ENCODE measurements around the gene RHBDF1. TPM values are rescaled to one million over a fixed set of nuclear protein-coding genes. Genes with fewer than 3 reads are reported as not detected.

RHBDF1 gene
- total and polyA plus RNA-seq, 4 donors: 26.6 to 51.2 (median 29.9) TPM

DNA sequence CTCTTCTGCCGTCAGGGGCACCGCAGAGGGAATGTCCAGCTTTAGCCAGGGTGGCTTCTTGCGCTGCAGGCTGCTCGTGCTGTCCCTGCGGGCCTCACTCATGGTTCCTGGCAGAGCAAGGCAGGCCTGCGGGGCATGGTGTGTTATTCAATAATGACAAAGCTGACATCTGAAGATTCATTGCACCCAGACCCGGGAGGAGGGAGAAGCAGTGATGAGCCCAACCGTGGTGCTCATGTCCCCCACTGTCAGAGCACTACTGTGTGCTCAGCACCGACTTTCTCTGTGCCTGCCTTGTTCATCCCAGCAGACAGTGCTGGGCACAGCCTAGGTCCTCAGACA lies 7.5 kb downstream of the RHBDF1 start:
- Histone ChIP-seq H3K27ac (ENCODE audit: low read depth in 1 of 2, low read length in 1 of 2) (no peak overlapping the region), H3K4me3 (no peak overlapping the region), H3K27me3 (ENCODE audit: control insufficient read depth in 3 of 3, insufficient read depth in 3 of 3, low read length in 2 of 3) (no peaks in the 10 kb centered on the region), H3K4me1 (ENCODE audit: control insufficient read depth in 5 of 5, insufficient read depth in 5 of 5, low read length in 5 of 5) (peaks cover 0 to 21% (median 11%) of the 10 kb centered on the region in 5 donors), H3K9ac (ENCODE audit: insufficient read depth in 1 of 2, low read length in 2 of 2) (no peak overlapping the region), H3K36me3 (ENCODE audit: control insufficient read depth in 4 of 4, insufficient read depth in 4 of 4, low read length in 4 of 4) (peaks cover 0 to 46% (median 18%) of the 10 kb centered on the region in 4 donors), H3K9me3 (ENCODE audit: control insufficient read depth in 4 of 4, insufficient read depth in 3 of 4, low read length in 3 of 4) (no peaks in the 10 kb centered on the region)
- ATAC-seq (ENCODE audit: insufficient read depth, low FRiP score): no peak
- no peak for DNase-seq
- TF ChIP-seq, protein P1, sequence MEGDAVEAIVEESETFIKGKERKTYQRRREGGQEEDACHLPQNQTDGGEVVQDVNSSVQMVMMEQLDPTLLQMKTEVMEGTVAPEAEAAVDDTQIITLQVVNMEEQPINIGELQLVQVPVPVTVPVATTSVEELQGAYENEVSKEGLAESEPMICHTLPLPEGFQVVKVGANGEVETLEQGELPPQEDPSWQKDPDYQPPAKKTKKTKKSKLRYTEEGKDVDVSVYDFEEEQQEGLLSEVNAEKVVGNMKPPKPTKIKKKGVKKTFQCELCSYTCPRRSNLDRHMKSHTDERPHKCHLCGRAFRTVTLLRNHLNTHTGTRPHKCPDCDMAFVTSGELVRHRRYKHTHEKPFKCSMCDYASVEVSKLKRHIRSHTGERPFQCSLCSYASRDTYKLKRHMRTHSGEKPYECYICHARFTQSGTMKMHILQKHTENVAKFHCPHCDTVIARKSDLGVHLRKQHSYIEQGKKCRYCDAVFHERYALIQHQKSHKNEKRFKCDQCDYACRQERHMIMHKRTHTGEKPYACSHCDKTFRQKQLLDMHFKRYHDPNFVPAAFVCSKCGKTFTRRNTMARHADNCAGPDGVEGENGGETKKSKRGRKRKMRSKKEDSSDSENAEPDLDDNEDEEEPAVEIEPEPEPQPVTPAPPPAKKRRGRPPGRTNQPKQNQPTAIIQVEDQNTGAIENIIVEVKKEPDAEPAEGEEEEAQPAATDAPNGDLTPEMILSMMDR (IDR thresholded peaks at IDR 0.05; ENCODE audit: control extremely low read depth, extremely low read depth): no peak
- WGBS, 2 donors: 85 to 93% methylated on average over 9 of the region's 9 CpGs

DNA sequence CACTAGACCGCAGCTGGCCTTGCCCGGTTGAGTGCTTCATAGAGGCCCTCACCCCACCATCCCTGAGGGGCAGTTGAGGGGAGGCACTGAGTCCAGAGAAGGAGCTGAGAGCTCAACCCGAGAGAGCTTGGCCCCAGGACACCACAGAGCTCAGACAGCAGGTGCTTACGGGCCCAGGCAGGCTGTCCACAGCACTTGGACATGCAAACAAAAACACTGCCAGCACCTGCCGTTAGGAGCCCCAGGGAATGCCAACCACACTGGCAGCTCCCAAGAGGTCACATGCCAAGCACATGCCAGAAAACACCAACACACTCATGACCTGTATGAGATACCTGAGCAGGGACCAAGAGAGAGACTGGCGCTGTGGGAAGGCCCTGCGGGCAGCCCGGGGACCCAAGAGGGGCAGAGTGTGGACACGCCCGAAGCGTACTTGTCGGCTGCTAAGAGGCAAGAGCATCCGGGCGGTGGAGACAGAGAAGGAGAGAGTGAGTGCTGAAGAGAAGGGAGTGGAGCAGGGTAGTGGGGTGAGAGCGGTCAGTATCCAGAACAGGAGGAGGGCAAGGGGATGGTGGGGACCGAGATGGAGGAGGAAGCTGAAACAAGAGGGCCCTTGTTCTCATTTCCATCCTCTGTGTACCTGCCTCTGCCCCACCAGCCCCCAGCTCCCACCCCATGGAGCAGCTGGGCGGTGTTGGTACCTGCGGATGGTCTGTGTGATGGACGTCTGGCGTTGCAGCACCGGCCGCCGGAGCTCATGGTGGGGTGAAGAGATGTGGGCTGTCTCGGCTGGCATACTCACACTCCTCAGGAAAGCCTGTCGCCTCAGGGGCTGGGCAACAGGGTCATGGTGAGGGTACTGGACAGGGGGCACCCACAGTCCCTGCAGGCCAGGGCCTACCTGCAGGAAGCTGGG lies 8.2 kb downstream of the RHBDF1 start:
- no peaks in the 10 kb centered on the region for H3K27me3 ChIP-seq (ENCODE audit: control insufficient read depth in 3 of 3, insufficient read depth in 3 of 3, low read length in 2 of 3)
- no peak overlapping the region for H3K9ac ChIP-seq (ENCODE audit: insufficient read depth in 1 of 2, low read length in 2 of 2)
- no peak overlapping the region for H3K27ac ChIP-seq (ENCODE audit: low read depth in 1 of 2, low read length in 1 of 2)
- no peak for ATAC-seq (ENCODE audit: insufficient read depth, low FRiP score)
- peaks cover 0 to 21% (median 11%) of the 10 kb centered on the region in 5 donors for H3K4me1 ChIP-seq (ENCODE audit: control insufficient read depth in 5 of 5, insufficient read depth in 5 of 5, low read length in 5 of 5)
- DNase-seq: no peak
- no peak overlapping the region for H3K4me3 ChIP-seq
- no peaks in the 10 kb centered on the region for H3K9me3 ChIP-seq (ENCODE audit: control insufficient read depth in 4 of 4, insufficient read depth in 3 of 4, low read length in 3 of 4)
- TF ChIP-seq, protein P1 (IDR thresholded peaks at IDR 0.05; ENCODE audit: control extremely low read depth, extremely low read depth): no peak
- peaks cover 0 to 53% (median 21%) of the 10 kb centered on the region in 4 donors for H3K36me3 ChIP-seq (ENCODE audit: control insufficient read depth in 4 of 4, insufficient read depth in 4 of 4, low read length in 4 of 4)
- WGBS, 2 donors: 92% methylated on average over 25 of the region's 25 CpGs

DNA sequence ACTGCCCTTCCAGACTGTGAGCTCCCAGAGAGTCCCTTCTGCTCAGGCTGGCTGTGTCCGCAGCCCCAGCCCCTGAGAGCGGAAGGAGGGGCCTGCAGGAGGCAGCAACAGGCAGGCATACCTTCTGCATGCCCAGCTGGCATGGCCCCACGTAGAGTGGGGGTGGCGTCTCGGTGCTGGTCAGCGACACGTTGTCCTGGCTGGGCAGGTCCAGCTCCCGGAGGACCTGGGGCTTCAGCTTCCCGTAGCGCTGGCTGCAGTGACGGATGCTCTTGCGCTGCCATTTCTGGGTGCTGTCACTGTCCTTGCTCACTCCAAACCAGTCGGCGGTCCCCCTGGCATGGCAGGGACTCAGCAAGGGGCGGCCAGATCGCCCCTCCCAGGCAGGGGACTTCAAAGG lies 9.0 kb downstream of the RHBDF1 start:
- no peak for DNase-seq
- H3K4me1 ChIP-seq (ENCODE audit: control insufficient read depth in 5 of 5, insufficient read depth in 5 of 5, low read length in 5 of 5): peaks cover 0 to 20% (median 8%) of the 10 kb centered on the region in 5 donors

More for the DNA sequence above, 9.0 kb downstream of the RHBDF1 start:
- 95 to 96% methylated on average over 15 to 16 of the region's 16 CpGs for WGBS, 2 donors
- no peaks in the 10 kb centered on the region for H3K9me3 ChIP-seq (ENCODE audit: control insufficient read depth in 4 of 4, insufficient read depth in 3 of 4, low read length in 3 of 4)
- no peak overlapping the region for H3K9ac ChIP-seq (ENCODE audit: insufficient read depth in 1 of 2, low read length in 2 of 2)
- H3K36me3 ChIP-seq (ENCODE audit: control insufficient read depth in 4 of 4, insufficient read depth in 4 of 4, low read length in 4 of 4): peaks cover 0 to 61% (median 24%) of the 10 kb centered on the region in 4 donors
- TF ChIP-seq, protein P1 (IDR thresholded peaks at IDR 0.05; ENCODE audit: control extremely low read depth, extremely low read depth): no peak
- no peaks in the 10 kb centered on the region for H3K27me3 ChIP-seq (ENCODE audit: control insufficient read depth in 3 of 3, insufficient read depth in 3 of 3, low read length in 2 of 3)
- ATAC-seq (ENCODE audit: insufficient read depth, low FRiP score): no peak
- no peak overlapping the region for H3K27ac ChIP-seq (ENCODE audit: low read depth in 1 of 2, low read length in 1 of 2)
- H3K4me3 ChIP-seq: no peak overlapping the region

Measured in lung (tissue), 12 donors.